ENCODE results near the gene NUSAP1.

NUSAP1 gene

DNA sequence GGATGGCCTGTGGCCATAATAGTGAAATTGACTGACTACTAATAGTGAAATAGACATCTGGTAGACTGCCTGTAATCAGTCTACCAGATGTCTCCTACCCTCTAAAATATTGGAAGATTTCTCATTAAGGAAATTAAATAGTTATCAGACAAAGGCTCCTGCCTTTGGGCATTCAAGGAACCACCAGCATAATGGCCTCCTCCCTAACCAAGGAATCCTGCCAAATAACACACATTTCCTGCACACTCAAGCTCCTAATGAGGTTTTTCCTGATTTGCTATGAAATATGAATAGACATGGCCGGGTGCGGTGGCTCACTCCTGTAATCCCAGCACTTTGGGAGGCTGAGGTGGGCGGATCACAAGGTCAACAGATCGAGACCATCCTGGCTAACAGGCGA is 14.6 kb downstream of the NUSAP1 start:
- no peak overlapping the region for H3K4me3 ChIP-seq (ENCODE audit: low read depth, low read length, poor library complexity, severe bottlenecking)
- no peak overlapping the region for H3K27ac ChIP-seq (ENCODE audit: low read depth, low read length, poor library complexity, severe bottlenecking)
- no peak overlapping the region for H3K4me2 ChIP-seq (ENCODE audit: low read length)
- peaks cover 96% of the 10 kb centered on the region for H3K36me3 ChIP-seq (ENCODE audit: insufficient read depth, low read length)
- no peaks in the 10 kb centered on the region for H3K9me3 ChIP-seq (ENCODE audit: low read length)
- no peaks in the 10 kb centered on the region for H3K27me3 ChIP-seq (ENCODE audit: insufficient read depth, low read length)
- H3K9ac ChIP-seq (ENCODE audit: low read length), result no peak overlapping the region
- no peaks in the 10 kb centered on the region for H3F3A ChIP-seq (ENCODE audit: insufficient read depth, low read length)
- H3K9me2 ChIP-seq (ENCODE audit: low read depth, low read length), result no peaks in the 10 kb centered on the region
- 0 out of 2 replicates have a peak, but pooled peaks cover 1% of the 10 kb centered on the region for H3K79me2 ChIP-seq (ENCODE audit: insufficient read depth, low read length)
- no peak overlapping the region for H2AFZ ChIP-seq (ENCODE audit: low read length)
- H4K20me1 ChIP-seq (ENCODE audit: insufficient read depth, low read length), result no peaks in the 10 kb centered on the region
- no peaks in the 10 kb centered on the region for H3K4me1 ChIP-seq (ENCODE audit: insufficient read depth, low read length, severe bottlenecking)
- TF ChIP-seq, protein P1, sequence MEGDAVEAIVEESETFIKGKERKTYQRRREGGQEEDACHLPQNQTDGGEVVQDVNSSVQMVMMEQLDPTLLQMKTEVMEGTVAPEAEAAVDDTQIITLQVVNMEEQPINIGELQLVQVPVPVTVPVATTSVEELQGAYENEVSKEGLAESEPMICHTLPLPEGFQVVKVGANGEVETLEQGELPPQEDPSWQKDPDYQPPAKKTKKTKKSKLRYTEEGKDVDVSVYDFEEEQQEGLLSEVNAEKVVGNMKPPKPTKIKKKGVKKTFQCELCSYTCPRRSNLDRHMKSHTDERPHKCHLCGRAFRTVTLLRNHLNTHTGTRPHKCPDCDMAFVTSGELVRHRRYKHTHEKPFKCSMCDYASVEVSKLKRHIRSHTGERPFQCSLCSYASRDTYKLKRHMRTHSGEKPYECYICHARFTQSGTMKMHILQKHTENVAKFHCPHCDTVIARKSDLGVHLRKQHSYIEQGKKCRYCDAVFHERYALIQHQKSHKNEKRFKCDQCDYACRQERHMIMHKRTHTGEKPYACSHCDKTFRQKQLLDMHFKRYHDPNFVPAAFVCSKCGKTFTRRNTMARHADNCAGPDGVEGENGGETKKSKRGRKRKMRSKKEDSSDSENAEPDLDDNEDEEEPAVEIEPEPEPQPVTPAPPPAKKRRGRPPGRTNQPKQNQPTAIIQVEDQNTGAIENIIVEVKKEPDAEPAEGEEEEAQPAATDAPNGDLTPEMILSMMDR (IDR thresholded peaks at IDR 0.05; ENCODE audit: low read length), result no peak
- TF ChIP-seq EZH2 (IDR thresholded peaks at IDR 0.05; ENCODE audit: borderline replicate concordance, low read length), result no peak

- Histone ChIP-seq H3K79me2 (ENCODE audit: insufficient read depth, low read length) (no peaks in the 10 kb centered on the region), H3K36me3 (ENCODE audit: insufficient read depth, low read length) (peaks cover 88% of the 10 kb centered on the region)
Measured at GRCh38 chr15:41350057-41350717, 17.5 kb downstream of the NUSAP1 start.

GRCh38 chr15:41354371-41354770 is 21.7 kb downstream of the NUSAP1 start:
- H3F3A ChIP-seq (ENCODE audit: insufficient read depth, low read length), result no peaks in the 10 kb centered on the region
- H3K9me3 ChIP-seq (ENCODE audit: low read length), result no peaks in the 10 kb centered on the region
- H2AFZ ChIP-seq (ENCODE audit: low read length), result no peak overlapping the region
- H3K9ac ChIP-seq (ENCODE audit: low read length), result no peak overlapping the region
- H3K4me2 ChIP-seq (ENCODE audit: low read length), result no peak overlapping the region
- no peaks in the 10 kb centered on the region for H3K9me2 ChIP-seq (ENCODE audit: low read depth, low read length)
- TF ChIP-seq EZH2 (IDR thresholded peaks at IDR 0.05; ENCODE audit: borderline replicate concordance, low read length), result no peak
- no peaks in the 10 kb centered on the region for H3K79me2 ChIP-seq (ENCODE audit: insufficient read depth, low read length)
- H3K4me3 ChIP-seq (ENCODE audit: low read depth, low read length, poor library complexity, severe bottlenecking), result no peak overlapping the region
- no peak overlapping the region for H3K27ac ChIP-seq (ENCODE audit: low read depth, low read length, poor library complexity, severe bottlenecking)
- no peaks in the 10 kb centered on the region for H4K20me1 ChIP-seq (ENCODE audit: insufficient read depth, low read length)
- H3K36me3 ChIP-seq (ENCODE audit: insufficient read depth, low read length), result peaks cover 90% of the 10 kb centered on the region
- H3K27me3 ChIP-seq (ENCODE audit: insufficient read depth, low read length), result no peaks in the 10 kb centered on the region
- H3K4me1 ChIP-seq (ENCODE audit: insufficient read depth, low read length, severe bottlenecking), result no peaks in the 10 kb centered on the region

More at GRCh38 chr15:41350057-41350717, 17.5 kb downstream of the NUSAP1 start:
- no peaks in the 10 kb centered on the region for H4K20me1 ChIP-seq (ENCODE audit: insufficient read depth, low read length)
- H3K9me3 ChIP-seq (ENCODE audit: low read length), result no peaks in the 10 kb centered on the region
- no peaks in the 10 kb centered on the region for H3K27me3 ChIP-seq (ENCODE audit: insufficient read depth, low read length)
- H3K4me2 ChIP-seq (ENCODE audit: low read length), result no peak overlapping the region
- H3K27ac ChIP-seq (ENCODE audit: low read depth, low read length, poor library complexity, severe bottlenecking), result no peak overlapping the region
- TF ChIP-seq EZH2 (IDR thresholded peaks at IDR 0.05; ENCODE audit: borderline replicate concordance, low read length), result no peak
- TF ChIP-seq, protein P1 (IDR thresholded peaks at IDR 0.05; ENCODE audit: low read length), result no peak
- no peak overlapping the region for H3K9ac ChIP-seq (ENCODE audit: low read length)
- H3K4me1 ChIP-seq (ENCODE audit: insufficient read depth, low read length, severe bottlenecking), result no peaks in the 10 kb centered on the region
- H3K9me2 ChIP-seq (ENCODE audit: low read depth, low read length), result no peaks in the 10 kb centered on the region
- H2AFZ ChIP-seq (ENCODE audit: low read length), result no peak overlapping the region
- H3F3A ChIP-seq (ENCODE audit: insufficient read depth, low read length), result no peaks in the 10 kb centered on the region
- H3K4me3 ChIP-seq (ENCODE audit: low read depth, low read length, poor library complexity, severe bottlenecking), result no peak overlapping the region

- Histone ChIP-seq H3K4me3 (ENCODE audit: low read depth, low read length, poor library complexity, severe bottlenecking) (no peak overlapping the region), H4K20me1 (ENCODE audit: insufficient read depth, low read length) (no peaks in the 10 kb centered on the region), H3K79me2 (ENCODE audit: insufficient read depth, low read length) (no peaks in the 10 kb centered on the region), H3K9me2 (ENCODE audit: low read depth, low read length) (no peaks in the 10 kb centered on the region), H3K36me3 (ENCODE audit: insufficient read depth, low read length) (peaks cover 97% of the 10 kb centered on the region), H3F3A (ENCODE audit: insufficient read depth, low read length) (no peaks in the 10 kb centered on the region), H3K27ac (ENCODE audit: low read depth, low read length, poor library complexity, severe bottlenecking) (no peak overlapping the region), H3K4me1 (ENCODE audit: insufficient read depth, low read length, severe bottlenecking) (no peaks in the 10 kb centered on the region), H2AFZ (ENCODE audit: low read length) (no peak overlapping the region), H3K9ac (ENCODE audit: low read length) (no peak overlapping the region), H3K27me3 (ENCODE audit: insufficient read depth, low read length) (no peaks in the 10 kb centered on the region), H3K4me2 (ENCODE audit: low read length) (no peak overlapping the region), H3K9me3 (ENCODE audit: low read length) (no peaks in the 10 kb centered on the region)
- TF ChIP-seq EZH2 (IDR thresholded peaks at IDR 0.05; ENCODE audit: borderline replicate concordance, low read length), result no peak
- TF ChIP-seq, protein P1 (IDR thresholded peaks at IDR 0.05; ENCODE audit: low read length), result no peak
Measured at GRCh38 chr15:41367418-41367817, 34.7 kb downstream of the NUSAP1 start.
